Skeletal muscle satellite cell (primary cell): ENCODE results near the gene EXTL1. TPM values are rescaled to one million over a fixed set of nuclear protein-coding genes. Genes with fewer than 3 reads are reported as not detected.
"Not testable (repeated sequence)": the region's sequence is repeated elsewhere in the genome, so short reads cannot be mapped to it uniquely, and the experiment has no call there.

Experiments
- H3K27me3 ChIP-seq: 2 replicates; pipeline ENCODE4 v1.7.0; 2013; ENCODE audit warnings: low read length; ENCODE audit not compliant: control insufficient read depth, insufficient read depth
- H3K36me3 ChIP-seq: 2 replicates; pipeline ENCODE4 v1.7.0; 2013; ENCODE audit warnings: mild to moderate bottlenecking, control low read depth, low read length; ENCODE audit not compliant: insufficient read depth
- H3K4me1 ChIP-seq: 2 replicates; pipeline ENCODE4 v1.7.0; 2013; ENCODE audit warnings: low read length; ENCODE audit not compliant: control insufficient read depth, insufficient read depth
- H3K4me2 ChIP-seq: 2 replicates; pipeline ENCODE4 v1.7.0; 2013; ENCODE audit warnings: mild to moderate bottlenecking, low read length
- H3K4me3 ChIP-seq: 2 replicates; pipeline ENCODE4 v1.7.0; 2013; ENCODE audit warnings: low read length
- H3K9ac ChIP-seq: 2 replicates; pipeline ENCODE4 v1.7.0; 2013; ENCODE audit warnings: mild to moderate bottlenecking, low read depth, low read length, moderate library complexity
- H3K9me3 ChIP-seq: replicated peaks from 2 replicates; pipeline ENCODE4 v1.7.0; 2013; ENCODE audit warnings: mild to moderate bottlenecking, control low read depth, low read length
- total RNA-seq: library from RNA; depleted of rRNA; stranded (reverse); fragments of >200 nt; gene quantifications from 2 replicates; pipeline ENCODE4 v1.2.3, GENCODE V29; 2012; rRNA removed

EXTL1 gene
- total RNA-seq: under 0.01 TPM in 1 of 2 replicates, not detected in the other

GRCh38 chr1:26021647-26022403 lies at the start of gene EXTL1:
Gene EXTL1, plus strand, starts transcription at chr1:26021775. Its CDS starts 872 bp downstream, at chr1:26022647.
- peaks cover 40% of the 10 kb centered on the region for H3K4me1 ChIP-seq
- H3K27me3 ChIP-seq: peaks cover 8% of the 10 kb centered on the region
- H3K4me2 ChIP-seq: peak within 1 kb of the TSS; percentile 82
- no peaks in the 10 kb centered on the region for H3K9me3 ChIP-seq
- H3K4me3 ChIP-seq: peak within 1 kb of the TSS; percentile 67
- no peaks in the 10 kb centered on the region for H3K36me3 ChIP-seq
- H3K9ac ChIP-seq: peak within 1 kb of the TSS; percentile 43

- H3K27me3 ChIP-seq: no peaks in the 10 kb centered on the region
- peaks cover 39% of the 10 kb centered on the region for H3K36me3 ChIP-seq
- no peak overlapping the region for H3K9ac ChIP-seq
- H3K4me1 ChIP-seq: peaks cover 4% of the 10 kb centered on the region
- no peak overlapping the region for H3K4me3 ChIP-seq
- no peaks in the 10 kb centered on the region for H3K9me3 ChIP-seq
- no peak overlapping the region for H3K4me2 ChIP-seq
These were observed 49.8 kb upstream of the EXTL1 start for GRCh38 chr1:25971811-25972180.

GRCh38 chr1:25973610-25974321 lies 47.8 kb upstream of the EXTL1 start:
- peaks cover 43% of the 10 kb centered on the region for H3K36me3 ChIP-seq
- H3K4me1 ChIP-seq: peaks cover 4% of the 10 kb centered on the region
- no peaks in the 10 kb centered on the region for H3K9me3 ChIP-seq
- no peak overlapping the region for H3K4me2 ChIP-seq
- no peak overlapping the region for H3K9ac ChIP-seq
- H3K27me3 ChIP-seq: no peaks in the 10 kb centered on the region
- H3K4me3 ChIP-seq: no peak overlapping the region

GRCh38 chr1:25977801-25978200 lies 43.8 kb upstream of the EXTL1 start:
- Histone ChIP-seq H3K36me3 (peaks cover 53% of the 10 kb centered on the region), H3K9me3 (no peaks in the 10 kb centered on the region), H3K4me1 (peaks cover 4% of the 10 kb centered on the region), H3K27me3 (no peaks in the 10 kb centered on the region), H3K9ac (no peak overlapping the region), H3K4me3 (no peak overlapping the region), H3K4me2 (no peak overlapping the region)

GRCh38 chr1:25978403-25978802 lies 43.2 kb upstream of the EXTL1 start:
- no peak overlapping the region for H3K9ac ChIP-seq
- H3K4me1 ChIP-seq: peaks cover 4% of the 10 kb centered on the region
- no peak overlapping the region for H3K4me3 ChIP-seq
- H3K36me3 ChIP-seq: peaks cover 50% of the 10 kb centered on the region
- no peaks in the 10 kb centered on the region for H3K27me3 ChIP-seq
- H3K9me3 ChIP-seq: no peaks in the 10 kb centered on the region
- no peak overlapping the region for H3K4me2 ChIP-seq

GRCh38 chr1:25979210-25979609 lies 42.4 kb upstream of the EXTL1 start:
- no peak overlapping the region for H3K4me2 ChIP-seq
- no peak overlapping the region for H3K9ac ChIP-seq
- peaks cover 50% of the 10 kb centered on the region for H3K36me3 ChIP-seq
- H3K9me3 ChIP-seq: no peaks in the 10 kb centered on the region
- no peaks in the 10 kb centered on the region for H3K27me3 ChIP-seq
- peaks cover 4% of the 10 kb centered on the region for H3K4me1 ChIP-seq
- H3K4me3 ChIP-seq: no peak overlapping the region

GRCh38 chr1:25985171-25985570 lies 36.4 kb upstream of the EXTL1 start:
- H3K4me1 ChIP-seq: no peaks in the 10 kb centered on the region
- peaks cover 25% of the 10 kb centered on the region for H3K36me3 ChIP-seq
- H3K9me3 ChIP-seq: no peaks in the 10 kb centered on the region
- H3K4me2 ChIP-seq: no peak overlapping the region
- H3K4me3 ChIP-seq: no peak overlapping the region
- H3K27me3 ChIP-seq: no peaks in the 10 kb centered on the region
- H3K9ac ChIP-seq: no peak overlapping the region

- Histone ChIP-seq H3K4me1 (no peaks in the 10 kb centered on the region), H3K9me3 (no peaks in the 10 kb centered on the region), H3K27me3 (no peaks in the 10 kb centered on the region), H3K36me3 (peaks cover 25% of the 10 kb centered on the region), H3K4me2 (no peak overlapping the region), H3K9ac (no peak overlapping the region), H3K4me3 (no peak overlapping the region)
These were observed 35.9 kb upstream of the EXTL1 start for GRCh38 chr1:25985670-25986069.

GRCh38 chr1:25986773-25987172 lies 34.8 kb upstream of the EXTL1 start:
- not testable (repeated sequence) for H3K9me3 ChIP-seq, H3K4me3 ChIP-seq, H3K4me2 ChIP-seq, H3K27me3 ChIP-seq, H3K4me1 ChIP-seq, H3K9ac ChIP-seq
- H3K36me3 ChIP-seq: peaks cover 20% of the 10 kb centered on the region

GRCh38 chr1:25987951-25988350 lies 33.6 kb upstream of the EXTL1 start:
- no peak overlapping the region for H3K4me2 ChIP-seq
- no peak overlapping the region for H3K9ac ChIP-seq
- H3K36me3 ChIP-seq: peaks cover 14% of the 10 kb centered on the region
- H3K9me3 ChIP-seq: no peaks in the 10 kb centered on the region
- no peak overlapping the region for H3K4me3 ChIP-seq
- no peaks in the 10 kb centered on the region for H3K27me3 ChIP-seq
- H3K4me1 ChIP-seq: peaks cover 9% of the 10 kb centered on the region

- H3K4me3 ChIP-seq: no peak overlapping the region
- H3K27me3 ChIP-seq: no peaks in the 10 kb centered on the region
- no peaks in the 10 kb centered on the region for H3K36me3 ChIP-seq
- no peak overlapping the region for H3K4me2 ChIP-seq
- peaks cover 9% of the 10 kb centered on the region for H3K4me1 ChIP-seq
- H3K9ac ChIP-seq: no peak overlapping the region
- no peaks in the 10 kb centered on the region for H3K9me3 ChIP-seq
These were observed 31.9 kb upstream of the EXTL1 start for GRCh38 chr1:25989440-25990234.
